Rectal smooth muscle tissue (tissue), 1 donor: Measurements from ENCODE around the gene TUBA4B.
A peak's percentile ranks its signal among the peaks of the same experiment; 100 is the strongest.

Experiments used
- H3K27ac ChIP-seq: one replicate; pipeline ENCODE4 v1.7.0; 2013; ENCODE audit warnings: low read depth, low read length, inconsistent platforms
- H3K27me3 ChIP-seq: one replicate; pipeline ENCODE4 v1.7.0; 2013; ENCODE audit warnings: low read length; ENCODE audit not compliant: control insufficient read depth, insufficient read depth
- H3K36me3 ChIP-seq: one replicate; pipeline ENCODE4 v1.7.0; 2013; ENCODE audit warnings: low read length; ENCODE audit not compliant: control insufficient read depth, insufficient read depth
- H3K4me1 ChIP-seq: one replicate; pipeline ENCODE4 v1.7.0; 2013; ENCODE audit warnings: low read length; ENCODE audit not compliant: control insufficient read depth, insufficient read depth
- H3K4me3 ChIP-seq: one replicate; pipeline ENCODE4 v1.7.0; 2013; ENCODE audit warnings: low read length
- H3K9ac ChIP-seq: one replicate; pipeline ENCODE4 v1.7.0; 2013; ENCODE audit warnings: low read length

TUBA4B gene

GRCh38 chr2:219223831-219224610 is 29.0 kb upstream of the TUBA4B start:
- Histone ChIP-seq H3K27ac (no peak overlapping the region), H3K4me3 (no peak overlapping the region), H3K27me3 (no peaks in the 10 kb centered on the region), H3K4me1 (peaks cover 19% of the 10 kb centered on the region), H3K36me3 (peaks cover 50% of the 10 kb centered on the region), H3K9ac (no peak overlapping the region)

- Histone ChIP-seq H3K4me1 (peaks cover 12% of the 10 kb centered on the region), H3K27me3 (no peaks in the 10 kb centered on the region), H3K27ac (no peak overlapping the region), H3K36me3 (peaks cover 46% of the 10 kb centered on the region), H3K4me3 (no peak overlapping the region), H3K9ac (no peak overlapping the region)
Measured at GRCh38 chr2:219225350-219225749, 27.7 kb upstream of the TUBA4B start.

- H3K27ac ChIP-seq, result peak overlapping the region; percentile 94
- peak overlapping the region; percentile 98 for H3K9ac ChIP-seq
- no peaks in the 10 kb centered on the region for H3K27me3 ChIP-seq
- peak overlapping the region; percentile 90 for H3K4me3 ChIP-seq
- H3K4me1 ChIP-seq, result peaks cover 16% of the 10 kb centered on the region
- H3K36me3 ChIP-seq, result peaks cover 37% of the 10 kb centered on the region
Measured at GRCh38 chr2:219228041-219228910, 24.8 kb upstream of the TUBA4B start.

GRCh38 chr2:219228911-219229304 is 24.1 kb upstream of the TUBA4B start:
- Histone ChIP-seq H3K27me3 (no peaks in the 10 kb centered on the region), H3K9ac (peak overlapping the region; percentile 98), H3K4me1 (peaks cover 16% of the 10 kb centered on the region), H3K4me3 (peak overlapping the region; percentile 90), H3K27ac (peak overlapping the region; percentile 94), H3K36me3 (peaks cover 36% of the 10 kb centered on the region)

- peaks cover 35% of the 10 kb centered on the region for H3K36me3 ChIP-seq
- H3K27ac ChIP-seq, result peak within 1 kb of the TSS; percentile 94
- no peaks in the 10 kb centered on the region for H3K27me3 ChIP-seq
- peaks cover 16% of the 10 kb centered on the region for H3K4me1 ChIP-seq
- peak within 1 kb of the TSS; percentile 96 for H3K4me3 ChIP-seq
- peak within 1 kb of the TSS; percentile 98 for H3K9ac ChIP-seq
Measured at GRCh38 chr2:219229305-219230058, 23.6 kb upstream of the TUBA4B start, which contains the start of the genes ANKZF1 and ATG9A. Gene ANKZF1, plus strand, starts transcription at chr2:219229806. Its CDS starts 452 bp downstream, at chr2:219230258. Gene ATG9A, minus strand, starts transcription at chr2:219229636. Its CDS starts 1,612 bp downstream, at chr2:219228024.

GRCh38 chr2:219230059-219230540 is 22.9 kb upstream of the TUBA4B start:
- Histone ChIP-seq H3K4me1 (peaks cover 16% of the 10 kb centered on the region), H3K27me3 (no peaks in the 10 kb centered on the region), H3K36me3 (peaks cover 33% of the 10 kb centered on the region), H3K9ac (peak overlapping the region; percentile 91), H3K27ac (peak overlapping the region; percentile 94), H3K4me3 (peak overlapping the region; percentile 96)

- Histone ChIP-seq H3K36me3 (peaks cover 52% of the 10 kb centered on the region), H3K9ac (no peak overlapping the region), H3K4me3 (no peak overlapping the region), H3K27me3 (no peaks in the 10 kb centered on the region), H3K27ac (no peak overlapping the region), H3K4me1 (peaks cover 6% of the 10 kb centered on the region)
Measured at GRCh38 chr2:219234331-219234730, 18.7 kb upstream of the TUBA4B start.

GRCh38 chr2:219243291-219243761 is 9.7 kb upstream of the TUBA4B start:
- Histone ChIP-seq H3K27ac (peak overlapping the region; percentile 3), H3K27me3 (no peaks in the 10 kb centered on the region), H3K4me3 (peak overlapping the region; percentile 57), H3K4me1 (peaks cover 10% of the 10 kb centered on the region), H3K36me3 (peaks cover under 1% of the 10 kb centered on the region), H3K9ac (no peak overlapping the region)

- Histone ChIP-seq H3K4me3 (peak overlapping the region; percentile 85), H3K27ac (peak overlapping the region; percentile 94), H3K4me1 (peaks cover 19% of the 10 kb centered on the region), H3K36me3 (no peaks in the 10 kb centered on the region), H3K9ac (peak overlapping the region; percentile 68), H3K27me3 (no peaks in the 10 kb centered on the region)
Measured at GRCh38 chr2:219244789-219245147, 8.3 kb upstream of the TUBA4B start.

- Histone ChIP-seq H3K4me3 (peak within 1 kb of the TSS; percentile 85), H3K27ac (peak within 1 kb of the TSS; percentile 94), H3K27me3 (no peaks in the 10 kb centered on the region), H3K4me1 (peaks cover 24% of the 10 kb centered on the region), H3K9ac (peak within 1 kb of the TSS; percentile 92), H3K36me3 (peaks cover 3% of the 10 kb centered on the region)
Measured at GRCh38 chr2:219245148-219245898, 7.7 kb upstream of the TUBA4B start, which contains the start of the genes GLB1L and STK16. Gene GLB1L, minus strand, starts transcription at chr2:219245444. Its CDS starts 1,871 bp downstream, at chr2:219243573. Gene STK16, plus strand, starts transcription at chr2:219245479. Its CDS starts 521 bp downstream, at chr2:219246000.

- Histone ChIP-seq H3K9ac (peak overlapping the region; percentile 92), H3K27ac (peak overlapping the region; percentile 94), H3K4me3 (peak overlapping the region; percentile 85), H3K27me3 (no peaks in the 10 kb centered on the region), H3K36me3 (peaks cover 6% of the 10 kb centered on the region), H3K4me1 (peaks cover 28% of the 10 kb centered on the region)
Measured at GRCh38 chr2:219245899-219246230, 7.2 kb upstream of the TUBA4B start.
